GM21360 (cell line): Measurements from ENCODE around the gene ALDOC.
A peak's percentile ranks its signal among the peaks of the same experiment; 100 is the strongest.
"Not testable (repeated sequence)": the region's sequence is repeated elsewhere in the genome, so short reads cannot be mapped to it uniquely, and the experiment has no call there.

ENCODE experiments used
- ATAC-seq: cut with Tn5 transposase; IDR thresholded peaks from one replicate; pipeline ENCODE4 v1.9.1; 2021; ENCODE audit warnings: mild to moderate bottlenecking, moderate library complexity; ENCODE audit not compliant: unreplicated experiment

Gene ALDOC

DNA sequence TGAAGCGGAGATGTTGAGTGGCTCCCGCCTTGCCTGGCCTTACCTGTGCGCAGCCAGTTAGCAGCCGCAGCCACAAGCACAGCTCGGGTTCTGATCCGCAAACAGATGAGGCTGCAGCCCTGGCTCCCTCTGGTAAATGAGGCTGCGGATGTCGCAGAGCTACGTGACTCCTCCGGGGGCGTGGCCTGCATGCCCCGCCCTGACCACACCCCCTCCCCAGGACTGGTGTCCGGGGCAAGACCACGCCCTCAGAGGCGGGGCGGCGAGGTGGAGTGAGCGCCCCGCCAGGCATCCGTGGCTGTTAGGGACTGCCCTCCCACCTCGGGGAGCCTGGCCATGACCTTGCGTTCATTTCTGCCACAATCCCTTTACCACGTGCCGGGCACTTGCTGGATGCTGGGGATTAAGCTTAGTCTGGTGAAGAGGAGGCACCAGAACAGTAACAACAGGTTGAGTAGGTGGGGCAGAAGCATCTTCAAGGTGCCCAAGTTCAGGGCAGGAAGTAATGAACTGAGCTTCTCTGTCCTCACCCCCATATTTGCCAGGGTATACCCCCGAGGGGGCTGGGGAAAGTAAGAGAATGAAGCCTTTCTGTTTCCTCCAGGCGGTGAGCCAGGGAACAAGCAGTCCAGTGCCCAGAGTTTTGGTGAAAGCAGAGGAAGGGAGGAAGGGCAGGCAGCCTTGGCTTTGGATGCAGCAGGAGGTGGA lies at the start of gene ALDOC:
Gene ALDOC (minus strand): TSS at position 138 of the 708 bp plus-strand sequence. CDS start 1,363 bp downstream, outside the sequence.
- ATAC-seq: peak; percentile 75

DNA sequence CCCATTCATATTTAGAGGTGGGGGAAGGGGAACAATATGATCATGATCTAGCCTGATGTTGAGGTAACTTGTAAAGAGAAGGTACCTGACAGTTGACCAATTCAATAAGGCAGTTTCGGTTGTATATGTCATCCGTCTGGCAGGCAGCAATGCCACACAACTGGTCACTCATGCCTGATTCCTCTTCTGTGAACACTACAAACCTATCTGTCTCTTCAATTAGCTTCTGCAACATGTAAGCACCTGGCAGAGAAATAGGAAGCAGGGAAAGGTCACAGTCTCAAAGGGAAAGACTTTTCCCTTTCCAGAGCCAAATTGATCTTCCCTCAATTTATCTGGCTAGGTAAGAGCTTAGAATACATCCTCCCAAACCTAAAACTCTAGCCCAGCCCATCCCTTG lies 47.5 kb upstream of the ALDOC start:
- ATAC-seq: no peak

DNA sequence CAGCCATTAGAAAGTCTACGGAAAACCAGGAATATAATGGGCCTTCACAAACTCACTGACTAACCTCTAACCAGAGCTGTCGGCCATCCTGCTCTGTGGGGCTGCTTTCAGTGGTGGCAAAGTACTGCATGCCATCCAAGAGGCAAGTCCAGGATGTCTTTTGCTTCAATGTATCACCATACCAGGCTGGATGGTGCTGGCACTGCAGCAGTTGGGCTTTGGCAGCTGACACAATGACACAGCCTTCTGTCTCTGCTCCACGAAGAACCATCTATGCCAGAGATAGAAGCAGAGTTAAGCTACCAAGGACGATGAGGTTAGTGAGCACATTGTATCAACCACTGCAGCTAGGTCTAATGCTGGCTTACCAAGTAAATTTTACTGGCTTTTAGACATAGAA lies 47.0 kb upstream of the ALDOC start:
- no peak for ATAC-seq

DNA sequence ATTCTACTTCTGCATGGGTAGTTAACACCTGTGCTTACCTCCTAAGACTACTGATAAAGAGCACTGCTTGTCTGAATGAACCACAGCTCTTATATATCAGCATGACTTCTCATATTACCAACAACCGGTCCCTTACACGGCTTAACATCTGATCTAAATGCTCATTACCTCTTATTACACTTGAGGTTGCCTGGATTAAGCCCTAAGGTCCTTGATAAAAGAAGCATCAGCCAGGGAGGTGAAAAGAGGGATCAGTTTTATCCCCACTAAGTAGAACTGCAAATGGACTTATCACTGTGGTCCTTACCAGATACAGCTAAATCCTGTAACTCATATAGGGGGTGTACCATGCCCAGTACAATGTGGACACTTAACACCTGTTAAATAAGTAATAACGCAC lies 45.5 kb upstream of the ALDOC start:
- ATAC-seq: no peak

DNA sequence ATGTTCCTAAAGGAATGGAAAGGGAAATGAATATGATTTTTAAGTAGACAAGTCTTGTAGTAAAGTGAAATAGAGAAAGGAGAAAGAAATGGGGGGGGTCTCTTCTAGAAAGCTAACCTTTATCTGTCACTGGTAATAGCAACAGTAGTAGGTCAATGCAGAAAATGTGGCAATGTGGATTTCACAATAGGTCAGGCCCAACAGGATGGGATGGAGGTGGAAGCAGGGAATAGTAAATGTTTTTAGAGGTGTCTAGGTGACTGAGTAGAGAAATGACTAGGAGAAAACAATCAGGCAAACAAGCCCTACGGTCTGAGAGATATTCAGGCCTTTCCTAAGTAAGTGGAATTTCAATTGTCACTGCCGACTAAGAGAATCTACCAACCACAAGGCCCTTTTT lies 43.3 kb upstream of the ALDOC start:
- no peak for ATAC-seq

DNA sequence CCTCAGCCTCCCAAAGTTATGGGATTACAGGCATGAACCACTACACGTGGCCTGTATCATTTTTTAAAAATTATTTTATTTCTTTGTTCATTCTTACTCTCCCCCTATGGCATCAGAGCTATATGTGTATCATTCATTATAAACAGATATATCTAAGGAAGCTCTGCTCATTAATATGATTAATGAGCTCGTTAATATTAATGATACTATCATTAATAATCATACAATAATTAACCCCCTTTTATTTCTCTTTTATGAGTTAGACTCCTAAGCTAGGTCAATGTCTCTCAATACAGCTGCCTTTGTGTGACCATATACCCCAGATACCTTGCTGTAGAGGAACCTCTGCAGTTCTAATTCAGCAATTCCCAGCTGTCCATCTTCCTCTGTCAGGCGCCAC lies 41.8 kb upstream of the ALDOC start:
- ATAC-seq: no peak

DNA sequence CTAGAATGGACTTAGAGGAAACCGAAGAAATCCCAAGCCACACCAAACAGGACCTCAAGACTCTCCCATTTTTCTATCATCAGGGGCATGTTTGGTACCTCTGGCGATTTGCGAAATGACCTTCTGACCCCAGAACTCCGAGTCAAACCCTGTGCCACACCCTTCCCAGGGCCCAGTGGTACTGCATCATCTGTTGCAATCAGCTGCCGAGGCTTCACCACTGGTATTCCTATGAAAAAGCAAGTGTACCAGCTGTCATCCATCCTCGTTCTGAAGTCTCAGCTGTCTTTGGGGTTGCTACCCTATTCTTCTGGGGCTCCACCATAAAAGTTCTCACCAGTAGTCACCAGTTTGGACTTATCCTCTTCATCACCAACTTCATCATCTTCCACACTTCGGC lies 39.6 kb upstream of the ALDOC start:
- no peak for ATAC-seq

DNA sequence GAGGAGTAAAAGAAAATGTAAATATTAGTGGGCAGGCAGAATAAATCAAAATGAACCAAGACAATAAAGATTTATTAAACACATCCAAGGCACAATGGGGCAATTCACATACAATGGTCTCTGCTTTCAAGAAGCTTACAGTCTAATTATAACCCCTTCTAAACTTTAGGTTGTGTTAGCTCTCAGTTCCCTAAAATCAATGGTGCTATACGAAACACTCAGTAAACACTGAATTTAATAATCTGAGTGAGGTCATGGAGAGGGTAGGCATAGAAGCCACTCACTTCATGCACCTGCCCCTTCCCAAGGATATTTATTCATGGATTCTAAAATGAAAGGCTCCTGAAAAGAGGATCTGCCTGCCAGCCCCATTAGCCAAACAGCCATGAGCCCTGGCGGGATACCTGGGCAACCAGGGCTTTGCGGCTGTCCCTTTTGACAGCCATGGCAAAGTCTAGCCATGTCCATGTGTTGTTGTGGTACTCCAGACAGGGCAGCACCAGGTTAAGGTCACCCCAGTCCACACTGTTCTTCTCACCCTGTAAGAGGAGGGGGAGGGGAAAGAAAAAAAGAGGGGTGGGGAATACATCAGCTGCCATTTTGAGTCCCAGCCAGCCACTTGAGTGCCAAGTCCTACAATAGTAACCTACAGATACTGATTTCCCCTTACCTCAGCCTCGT lies 38.7 kb upstream of the ALDOC start:
- ATAC-seq: no peak

DNA sequence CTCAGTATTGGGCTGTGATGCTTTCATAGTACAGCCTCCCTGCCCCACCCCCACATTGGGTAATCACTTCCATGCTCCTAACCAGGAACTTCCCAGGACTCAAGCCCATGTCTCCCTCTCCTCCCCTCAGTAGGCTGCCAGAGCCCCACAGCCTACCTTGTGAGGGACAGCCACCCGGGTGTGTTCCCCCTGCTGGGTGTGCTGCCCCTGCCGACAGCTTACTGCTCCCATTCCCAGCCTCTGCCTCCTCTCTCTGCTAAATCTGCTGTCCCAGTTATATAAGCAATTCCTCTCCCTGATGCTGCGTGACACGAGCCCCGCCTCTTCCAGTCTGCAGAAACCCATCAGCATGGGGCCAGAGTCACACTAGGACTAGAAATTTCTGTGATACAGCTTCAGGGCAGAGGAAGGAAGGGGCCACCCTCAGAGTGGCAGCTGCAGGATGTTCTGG lies 37.3 kb upstream of the ALDOC start, which contains the start of gene RSKR:
Gene RSKR (minus strand): TSS at position 255 of the 451 bp plus-strand sequence. CDS start 24 bp downstream, at position 231.
- ATAC-seq: no peak

DNA sequence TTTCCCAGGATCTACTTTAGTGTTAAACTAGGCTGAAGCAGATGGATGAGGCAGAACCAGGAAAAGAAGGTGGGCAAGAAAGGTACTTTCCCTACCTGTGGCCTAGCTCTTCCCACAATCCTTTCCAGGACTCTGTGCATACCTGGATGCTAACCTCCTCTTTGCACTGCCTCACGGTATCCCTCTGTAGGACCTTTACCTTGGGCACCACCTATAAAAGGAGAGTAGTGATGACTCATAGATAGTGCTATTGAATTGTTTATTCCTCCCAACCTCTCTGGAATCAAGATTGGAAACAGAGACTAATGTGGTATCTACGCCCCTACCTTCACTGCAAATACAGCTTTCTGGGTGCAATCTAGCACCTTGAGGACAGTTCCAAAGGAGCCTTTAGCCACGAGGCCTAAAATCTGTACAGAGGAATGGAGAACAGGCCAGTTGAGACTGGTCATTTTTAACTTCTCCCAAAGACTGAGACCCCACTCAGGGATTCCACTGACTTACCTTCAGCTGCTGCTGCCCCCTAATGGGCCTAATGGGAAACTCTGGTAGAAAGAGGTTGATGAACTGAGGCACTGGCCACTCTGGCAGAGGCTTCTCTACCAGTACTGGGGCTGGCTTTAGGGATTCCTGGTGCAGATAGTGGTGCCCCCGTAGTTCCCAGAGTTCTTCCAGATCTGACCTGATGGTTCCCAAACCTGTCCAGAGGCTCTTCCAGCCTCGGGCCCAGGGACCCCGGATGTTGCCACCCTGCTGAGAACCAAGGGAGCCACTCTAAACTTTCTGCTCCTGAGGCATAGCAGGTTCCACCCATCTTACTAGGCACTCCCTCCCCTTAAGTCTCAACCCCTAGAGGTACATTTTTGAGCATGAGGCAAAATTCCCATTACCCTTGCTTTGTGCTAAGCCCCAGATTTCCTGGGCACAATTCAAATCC lies 36.5 kb upstream of the ALDOC start:
- ATAC-seq: no peak

DNA sequence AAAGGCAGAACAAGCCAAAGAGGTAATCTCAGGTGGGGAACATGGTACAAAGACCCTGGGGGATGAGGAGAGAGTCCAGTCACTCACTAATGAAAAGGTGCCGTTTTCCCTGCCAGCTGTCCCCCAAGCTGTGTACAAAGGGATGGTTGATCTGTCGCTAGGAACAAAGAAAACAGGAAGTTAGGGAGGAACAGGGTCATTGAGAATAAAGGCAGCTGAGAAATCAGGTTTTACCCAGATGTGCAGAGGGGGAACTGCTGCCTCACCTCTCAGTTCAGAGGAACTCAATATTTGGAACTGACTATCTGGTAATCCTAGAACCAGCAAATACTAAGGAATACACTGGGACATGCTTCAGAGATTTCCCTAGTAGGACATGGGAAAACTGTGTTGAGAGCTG lies 35.8 kb upstream of the ALDOC start:
- no peak for ATAC-seq

DNA sequence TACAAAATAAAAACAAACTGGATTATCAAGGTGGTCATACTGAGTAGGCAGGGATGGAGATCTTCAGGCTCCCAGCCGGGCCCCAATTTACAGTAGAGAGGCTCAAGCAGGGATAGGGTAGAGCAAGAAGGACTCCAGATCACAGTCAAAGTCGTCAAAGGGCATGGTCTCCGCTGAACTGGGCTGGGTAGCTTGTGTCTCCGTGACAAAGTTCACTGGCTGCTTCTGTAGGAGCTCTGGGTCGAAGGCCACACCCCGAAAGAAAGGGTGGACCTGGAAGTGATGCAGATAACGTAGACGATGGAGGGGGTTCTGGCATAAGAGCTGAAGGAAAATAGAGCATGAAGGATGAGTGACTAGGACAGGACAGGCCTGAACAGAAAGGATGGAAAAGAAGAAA lies 33.7 kb upstream of the ALDOC start:
- ATAC-seq: no peak

DNA sequence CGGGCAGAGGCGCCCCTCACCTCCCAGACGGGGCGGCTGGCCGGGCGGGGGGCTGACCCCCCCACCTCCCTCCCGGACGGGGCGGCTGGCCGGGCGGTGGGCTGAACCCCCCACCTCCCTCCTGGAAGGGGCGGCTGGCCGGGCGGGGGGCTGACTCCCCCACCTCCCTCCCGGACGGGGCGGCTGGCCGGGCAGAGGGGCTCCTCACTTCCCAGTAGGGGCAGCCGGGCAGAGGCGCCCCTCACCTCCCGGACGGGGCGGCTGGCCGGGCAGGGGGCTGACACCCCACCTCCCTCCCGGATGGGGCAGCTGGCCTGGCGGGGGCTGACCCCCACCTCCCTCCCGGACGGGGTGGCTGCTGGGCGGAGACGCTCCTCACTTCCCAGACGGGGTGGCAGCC lies 27.3 kb upstream of the ALDOC start:
- not testable (repeated sequence) for ATAC-seq

DNA sequence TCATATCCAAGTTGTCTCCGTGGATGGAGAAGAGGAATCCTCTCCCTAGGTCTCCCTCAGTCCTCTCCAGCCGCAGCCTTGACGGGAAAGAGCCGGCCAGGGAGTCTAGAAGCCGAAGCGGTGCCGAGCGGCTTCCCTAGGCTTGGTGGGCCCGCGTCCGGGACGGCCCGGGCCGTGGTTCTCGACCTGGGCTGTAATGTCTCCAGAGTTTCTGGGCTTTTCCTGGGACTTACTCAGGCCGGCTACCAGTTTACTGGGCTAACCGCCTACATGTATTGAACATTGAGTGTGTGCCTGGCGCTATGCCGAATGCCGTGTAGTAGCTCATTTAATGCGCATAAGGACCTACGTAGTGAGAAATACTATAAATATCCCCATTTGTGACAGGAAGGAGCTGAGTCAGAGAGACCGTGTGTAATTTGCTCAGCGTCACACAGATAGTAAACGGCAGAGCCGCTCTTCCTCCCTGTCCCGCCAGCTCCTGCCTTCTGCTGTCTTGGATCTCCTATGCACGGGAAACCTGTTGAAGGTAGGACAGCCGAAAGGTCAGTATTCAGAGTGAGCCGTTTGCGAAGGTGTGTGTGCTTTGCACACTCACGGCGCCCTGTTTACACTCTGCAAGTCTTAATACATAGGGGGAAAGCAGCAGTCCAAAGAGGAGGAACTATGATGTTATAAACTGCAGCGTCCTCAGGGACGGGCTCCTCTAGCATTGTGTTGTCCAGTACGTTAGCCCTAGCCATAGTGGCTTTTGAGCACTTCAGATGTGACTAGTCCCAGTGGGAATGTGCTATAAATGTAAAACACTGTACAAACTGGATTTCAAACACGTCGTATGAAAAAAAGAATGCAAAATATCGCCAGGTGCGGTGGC lies 22.9 kb upstream of the ALDOC start:
- ATAC-seq: peak; percentile 39

DNA sequence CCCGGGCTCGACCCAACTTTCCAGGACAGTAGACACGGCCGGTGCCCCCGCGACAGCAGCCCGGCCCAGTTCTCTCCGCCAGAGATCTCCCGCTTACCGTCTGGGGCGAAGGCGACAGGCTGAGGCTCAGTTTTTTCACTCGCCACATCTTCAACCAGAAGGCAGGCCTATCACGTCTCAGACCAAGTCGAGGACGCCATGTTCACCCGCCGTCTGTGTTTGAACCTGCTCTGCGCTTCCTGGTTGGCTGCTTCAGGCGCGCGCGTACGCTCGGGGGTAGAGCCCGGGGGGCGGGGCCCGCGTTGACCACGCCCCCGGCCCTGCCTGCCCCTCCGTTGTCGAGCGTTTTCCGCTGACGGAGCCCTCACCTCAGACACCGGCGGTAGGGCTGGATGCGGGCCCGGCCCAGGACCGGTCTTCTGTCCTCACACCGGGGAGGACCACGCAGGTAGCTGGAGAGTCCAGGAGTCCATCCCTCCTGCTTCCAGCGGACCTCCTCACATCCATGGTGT lies 22.2 kb upstream of the ALDOC start, which contains the start of gene SPAG5:
Gene SPAG5 (minus strand): TSS at position 227 of the 512 bp plus-strand sequence. CDS start 79 bp downstream, at position 148.
- peak; percentile 76 for ATAC-seq

DNA sequence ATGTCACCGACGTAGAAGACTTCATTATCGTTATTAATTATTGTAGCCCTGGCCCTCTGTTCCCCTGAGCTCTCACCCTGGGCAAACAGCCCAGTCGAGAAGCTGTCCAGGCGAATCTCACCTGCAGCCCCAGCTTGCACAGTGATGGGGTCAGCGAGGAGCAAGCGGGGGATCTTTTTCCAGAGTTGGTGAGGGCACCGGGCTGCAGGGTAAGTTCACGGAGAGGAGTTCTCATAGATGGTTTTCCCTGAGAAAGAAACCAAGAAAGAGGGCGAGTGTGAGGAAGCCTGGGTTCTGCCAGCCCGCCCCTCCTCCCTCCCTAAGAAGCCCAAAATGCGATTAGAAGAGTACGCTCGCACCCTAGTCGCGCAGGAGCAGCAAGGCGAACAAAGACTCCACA lies 21.7 kb upstream of the ALDOC start:
- ATAC-seq: peak; percentile 4

DNA sequence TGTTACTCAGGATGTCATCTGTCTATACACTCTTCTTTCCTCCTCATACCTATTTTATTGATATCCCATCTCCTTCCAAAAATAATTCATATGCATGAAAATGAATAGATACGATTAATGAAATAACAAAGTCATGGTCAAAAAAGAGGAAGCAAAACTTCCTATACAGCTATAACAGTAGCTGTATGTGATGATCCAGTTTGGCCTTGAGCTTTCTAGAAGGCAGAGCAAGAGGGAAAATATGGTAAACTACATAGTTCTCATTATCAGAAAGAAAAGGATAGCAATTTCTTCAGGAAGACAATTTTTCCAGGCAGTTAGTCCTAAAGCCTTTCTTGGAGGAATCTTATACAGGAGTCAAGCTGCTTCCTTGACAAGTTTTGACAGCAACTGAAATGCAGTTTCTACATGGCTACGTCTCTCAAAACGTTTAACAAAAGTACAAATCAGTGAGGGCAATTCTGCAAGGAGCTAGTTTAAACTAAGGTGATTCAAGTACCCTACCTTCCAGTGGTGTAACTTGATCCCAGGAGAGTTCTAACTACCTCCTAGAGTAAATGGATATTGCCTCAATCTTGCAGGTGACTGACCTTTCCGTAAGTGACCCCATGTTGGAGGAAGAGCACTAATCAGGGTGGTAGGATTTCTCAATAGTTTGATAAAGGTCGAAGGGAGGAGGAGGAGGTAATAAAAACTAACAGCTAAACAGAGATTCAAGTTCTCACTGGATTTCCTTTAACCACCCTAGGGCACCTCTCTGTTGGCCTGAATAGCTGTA lies 21.1 kb upstream of the ALDOC start:
- no peak for ATAC-seq

DNA sequence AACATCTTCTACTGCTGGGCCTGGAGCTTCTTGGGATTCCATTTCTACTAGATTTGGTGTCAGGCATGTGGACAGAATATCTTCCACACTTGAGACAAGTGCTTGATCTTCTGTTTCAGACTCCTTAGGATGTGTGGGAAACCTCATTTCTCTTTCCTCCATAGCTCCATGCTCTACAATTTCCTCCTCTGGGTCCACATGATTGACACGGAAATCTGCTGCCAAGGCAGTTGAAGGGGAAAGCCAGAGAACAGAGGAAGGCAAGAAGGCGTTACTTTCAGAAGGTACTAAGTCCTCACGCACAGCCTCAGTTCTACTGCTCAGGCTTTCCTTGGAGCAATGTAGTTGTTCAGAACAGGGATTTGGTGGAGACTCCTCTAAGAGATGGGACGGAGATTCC lies 15.6 kb upstream of the ALDOC start:
- no peak for ATAC-seq

DNA sequence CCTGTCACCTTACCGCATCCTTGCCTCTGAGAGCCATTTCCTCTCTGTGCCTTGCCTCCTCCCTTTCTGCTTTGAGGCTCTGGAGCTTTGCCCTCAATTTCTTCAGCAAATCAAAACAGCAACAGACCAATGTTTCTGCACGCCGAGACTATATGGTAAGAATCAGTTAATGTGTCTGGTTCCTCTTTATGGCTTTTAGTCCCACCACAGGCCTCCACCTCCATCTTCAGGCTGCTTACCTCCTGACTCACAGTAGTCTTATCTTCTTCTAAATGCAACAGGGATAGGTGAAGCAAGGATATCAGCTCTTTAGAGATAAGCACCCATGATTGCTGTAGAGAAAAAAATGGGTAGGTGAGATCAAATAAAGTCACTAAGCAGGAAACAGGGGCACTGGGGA lies 9.2 kb upstream of the ALDOC start:
- no peak for ATAC-seq
